ENCODE measurements around the gene CT45A9.
"Not testable (repeated sequence)": the region's sequence is repeated elsewhere in the genome, so short reads cannot be mapped to it uniquely, and the experiment has no call there.

DNA sequence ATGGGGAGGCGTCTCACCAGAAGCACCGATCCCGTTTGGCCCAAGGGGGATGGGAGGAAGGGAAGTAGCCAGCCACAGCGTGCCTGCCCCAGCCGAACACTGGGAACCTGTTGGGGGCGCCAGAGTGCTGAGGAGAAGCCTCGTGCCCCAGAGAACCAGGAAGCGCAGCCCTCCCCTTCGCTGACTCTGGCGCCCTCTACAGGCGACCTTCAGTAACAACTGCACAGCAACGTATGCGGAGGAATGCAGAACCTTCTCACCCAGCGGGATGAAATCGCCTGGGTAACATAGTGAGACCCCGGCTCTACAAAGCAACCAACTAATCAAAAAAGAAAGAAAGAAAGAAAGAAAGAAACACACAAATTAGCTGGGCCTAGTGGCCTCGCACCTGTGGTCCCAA is 17.2 kb downstream of the CT45A9 start, which contains the start of gene CT45A8:
- TF ChIP-seq, protein P1, sequence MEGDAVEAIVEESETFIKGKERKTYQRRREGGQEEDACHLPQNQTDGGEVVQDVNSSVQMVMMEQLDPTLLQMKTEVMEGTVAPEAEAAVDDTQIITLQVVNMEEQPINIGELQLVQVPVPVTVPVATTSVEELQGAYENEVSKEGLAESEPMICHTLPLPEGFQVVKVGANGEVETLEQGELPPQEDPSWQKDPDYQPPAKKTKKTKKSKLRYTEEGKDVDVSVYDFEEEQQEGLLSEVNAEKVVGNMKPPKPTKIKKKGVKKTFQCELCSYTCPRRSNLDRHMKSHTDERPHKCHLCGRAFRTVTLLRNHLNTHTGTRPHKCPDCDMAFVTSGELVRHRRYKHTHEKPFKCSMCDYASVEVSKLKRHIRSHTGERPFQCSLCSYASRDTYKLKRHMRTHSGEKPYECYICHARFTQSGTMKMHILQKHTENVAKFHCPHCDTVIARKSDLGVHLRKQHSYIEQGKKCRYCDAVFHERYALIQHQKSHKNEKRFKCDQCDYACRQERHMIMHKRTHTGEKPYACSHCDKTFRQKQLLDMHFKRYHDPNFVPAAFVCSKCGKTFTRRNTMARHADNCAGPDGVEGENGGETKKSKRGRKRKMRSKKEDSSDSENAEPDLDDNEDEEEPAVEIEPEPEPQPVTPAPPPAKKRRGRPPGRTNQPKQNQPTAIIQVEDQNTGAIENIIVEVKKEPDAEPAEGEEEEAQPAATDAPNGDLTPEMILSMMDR (IDR thresholded peaks at IDR 0.05): not testable (repeated sequence)
- TF ChIP-seq POLR2AphosphoS5 (IDR thresholded peaks at IDR 0.05): not testable (repeated sequence)

Measured in upper lobe of left lung (tissue), 4 donors.